Spinal cord (tissue), 10 donors: Measurements from ENCODE around the gene LILRB4. TPM values are rescaled to one million over a fixed set of nuclear protein-coding genes. Genes with fewer than 3 reads are reported as not detected.
"Not testable (repeated sequence)": the region's sequence is repeated elsewhere in the genome, so short reads cannot be mapped to it uniquely, and the experiment has no call there.

Experiments
- DNase-seq, 6 donors: peaks; one replicate each; pipeline versions ENCODE4 v3.0.0 to v3.0.0-alpha.2; 2013 to 2015; ENCODE audit warnings: low spot score in 6 of 6, low read depth in 4 of 6
- H3K27ac ChIP-seq: one replicate; pipeline ENCODE4 v1.5.1; 2013; ENCODE audit warnings: low read depth, low read length, control low read depth
- H3K27me3 ChIP-seq: one replicate; pipeline ENCODE4 v1.6.1; 2013; ENCODE audit warnings: low read length; ENCODE audit not compliant: control insufficient read depth, insufficient read depth
- H3K36me3 ChIP-seq: one replicate; pipeline ENCODE4 v1.6.1; 2013; ENCODE audit warnings: low read length; ENCODE audit not compliant: control insufficient read depth, insufficient read depth
- H3K4me1 ChIP-seq: one replicate; pipeline ENCODE4 v1.6.1; 2013; ENCODE audit warnings: low read length; ENCODE audit not compliant: control insufficient read depth, insufficient read depth
- H3K4me3 ChIP-seq: one replicate; pipeline ENCODE4 v1.5.1; 2013; ENCODE audit warnings: low read depth, low read length, control low read depth
- H3K9me3 ChIP-seq: one replicate; pipeline ENCODE4 v1.6.1; 2013; ENCODE audit warnings: low read length; ENCODE audit not compliant: control insufficient read depth, insufficient read depth
- WGBS: methylation state at CpG from one replicate; pipeline ENCODE4 v1.1.5; 2013; ENCODE audit warnings: missing lambda C conversion rate; ENCODE audit not compliant: insufficient coverage; 5-methylcytosine and 5-hydroxymethylcytosine counted together
- long read RNA-seq, 4 donors: transcript quantifications; one replicate each; lab custom pipeline, GENCODE V29; 2026
- polyA plus RNA-seq, 2 donors: library from polyadenylated mRNA; unstranded; fragments of 120-200 nt; gene quantifications; one replicate each; pipeline ENCODE4 v1.2.1, GENCODE V29; 2013; ENCODE audit not compliant: insufficient read length in 2 of 2
- total RNA-seq, 2 donors: library from RNA; depleted of rRNA in 1 of 2; stranded (reverse); fragments of 120-200 nt in 1 of 2; fragments of >200 nt in 1 of 2; gene quantifications; one replicate each; pipeline versions ENCODE4 v1.2.3 to v1.2.4, GENCODE V29; 2013 to 2014
- donor health status: healthy.

LILRB4 gene
- total RNA-seq (1 to 10 TPM; 3.5 to 4.9 TPM), polyA plus RNA-seq (10 to 100 TPM; 11.8 to 15.5 TPM)
- long read RNA-seq, donor 1, partial matches to known transcripts, result 0 of 1 reads
- long read RNA-seq, donor 1, other reads (novel, unspliced or antisense), result 0 of 1 reads
- long read RNA-seq, donor 2, partial matches to known transcripts, result 0 of 1 reads
- long read RNA-seq, donor 2, other reads (novel, unspliced or antisense), result 0 of 1 reads
- long read RNA-seq, donor 3, result 0 reads
- long read RNA-seq, donor 4, result 0 reads

DNA sequence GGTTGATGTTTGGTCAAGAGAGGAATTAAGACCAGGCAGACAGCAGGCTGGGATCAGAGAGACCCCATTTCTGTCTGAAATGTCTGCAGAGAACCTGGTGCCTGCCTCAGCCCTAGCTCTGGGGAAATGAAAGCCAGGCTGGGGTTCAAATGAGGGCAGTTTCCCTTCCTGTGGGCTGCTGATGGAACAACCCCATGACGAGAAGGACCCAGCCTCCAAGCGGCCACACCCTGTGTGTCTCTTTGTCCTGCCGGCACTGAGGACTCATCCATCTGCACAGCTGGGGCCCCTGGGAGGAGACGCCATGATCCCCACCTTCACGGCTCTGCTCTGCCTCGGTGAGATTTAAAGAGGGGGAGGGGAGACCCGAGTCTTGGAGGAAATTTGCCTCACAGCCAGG is at the start of gene LILRB4:
LILRB4 (plus strand) TSS at position 256 of the 400 bp plus-strand sequence; CDS start at position 305, 49 bp downstream.
- DNase-seq, result peak in 1 of 6 donors; percentile 4
- WGBS, result 49% methylated on average over 7 of the region's 7 CpGs
- no peak within 1 kb of the TSS for H3K27ac ChIP-seq
- no peaks in the 10 kb centered on the region for H3K36me3 ChIP-seq
- H3K4me1 ChIP-seq, result no peaks in the 10 kb centered on the region
- no peaks in the 10 kb centered on the region for H3K27me3 ChIP-seq
- no peak within 1 kb of the TSS for H3K4me3 ChIP-seq
- no peaks in the 10 kb centered on the region for H3K9me3 ChIP-seq

DNA sequence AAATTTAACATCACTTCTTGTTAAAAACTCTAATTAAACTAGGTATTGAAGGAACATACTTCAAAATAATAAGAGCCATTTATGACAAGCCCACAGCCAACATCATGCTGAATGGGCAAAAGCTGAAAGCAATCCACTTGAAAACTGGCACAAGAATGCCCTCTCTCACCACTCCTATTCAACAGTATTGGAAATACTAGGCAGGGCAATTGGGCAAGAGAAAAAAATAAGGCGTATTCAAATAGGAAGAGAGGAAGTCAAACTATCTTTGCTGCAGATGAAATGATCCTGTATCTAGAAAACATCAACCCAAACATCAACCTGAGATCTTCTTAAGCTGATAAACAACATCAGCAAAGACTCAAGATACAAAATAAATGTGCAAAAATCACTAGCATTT is 48.1 kb upstream of the LILRB4 start:
- H3K36me3 ChIP-seq, result no peaks in the 10 kb centered on the region
- no peaks in the 10 kb centered on the region for H3K4me1 ChIP-seq
- no CpG with 5 or more reads among the region's 1 CpG for WGBS
- no peak overlapping the region for H3K27ac ChIP-seq
- peaks cover 4% of the 10 kb centered on the region for H3K9me3 ChIP-seq
- DNase-seq, result no peak
- H3K4me3 ChIP-seq, result no peak overlapping the region
- H3K27me3 ChIP-seq, result no peaks in the 10 kb centered on the region

GRCh38 chr19:54616057-54616456 is 46.7 kb upstream of the LILRB4 start:
- WGBS, result 50% methylated on average over 3 of the region's 3 CpGs
- Histone ChIP-seq H3K9me3 (peaks cover 3% of the 10 kb centered on the region), H3K27ac (no peak overlapping the region), H3K4me3 (no peak overlapping the region), H3K4me1 (no peaks in the 10 kb centered on the region), H3K27me3 (no peaks in the 10 kb centered on the region), H3K36me3 (no peaks in the 10 kb centered on the region)
- no peak for DNase-seq

- Histone ChIP-seq H3K4me3 (no peak overlapping the region), H3K4me1 (no peaks in the 10 kb centered on the region), H3K27me3 (no peaks in the 10 kb centered on the region), H3K27ac (no peak overlapping the region), H3K9me3 (peaks cover 3% of the 10 kb centered on the region), H3K36me3 (no peaks in the 10 kb centered on the region)
- WGBS, result 29% methylated on average over 2 of the region's 5 CpGs
- DNase-seq, result no peak
Measured at GRCh38 chr19:54616821-54617560, 45.8 kb upstream of the LILRB4 start.

- no peaks in the 10 kb centered on the region for H3K4me1 ChIP-seq
- H3K4me3 ChIP-seq, result no peak overlapping the region
- no peaks in the 10 kb centered on the region for H3K36me3 ChIP-seq
- DNase-seq, result no peak
- no peaks in the 10 kb centered on the region for H3K27me3 ChIP-seq
- no peak overlapping the region for H3K27ac ChIP-seq
- peaks cover 1% of the 10 kb centered on the region for H3K9me3 ChIP-seq
- 60% methylated on average over 1 of the region's 4 CpGs for WGBS
Measured at GRCh38 chr19:54620464-54620863, 42.3 kb upstream of the LILRB4 start.

- no peaks in the 10 kb centered on the region for H3K27me3 ChIP-seq
- no peaks in the 10 kb centered on the region for H3K36me3 ChIP-seq
- WGBS, result no CpG with 5 or more reads among the region's 4 CpGs
- H3K27ac ChIP-seq, result no peak overlapping the region
- no peak overlapping the region for H3K4me3 ChIP-seq
- H3K4me1 ChIP-seq, result no peaks in the 10 kb centered on the region
- no peak for DNase-seq
- H3K9me3 ChIP-seq, result no peaks in the 10 kb centered on the region
Measured at GRCh38 chr19:54622431-54622830, 40.4 kb upstream of the LILRB4 start.

GRCh38 chr19:54624234-54624633 is 38.6 kb upstream of the LILRB4 start:
- not testable (repeated sequence) for DNase-seq, H3K27me3 ChIP-seq, H3K9me3 ChIP-seq, H3K36me3 ChIP-seq, H3K4me3 ChIP-seq, H3K27ac ChIP-seq, H3K4me1 ChIP-seq
- WGBS, result 80% methylated on average over 1 of the region's 10 CpGs

- WGBS, result 75% methylated on average over 8 of the region's 15 CpGs
- DNase-seq, H3K4me3 ChIP-seq, H3K36me3 ChIP-seq, H3K4me1 ChIP-seq, H3K27me3 ChIP-seq, H3K27ac ChIP-seq, H3K9me3 ChIP-seq: not testable (repeated sequence)
Measured at GRCh38 chr19:54624934-54625730, 37.7 kb upstream of the LILRB4 start.

DNA sequence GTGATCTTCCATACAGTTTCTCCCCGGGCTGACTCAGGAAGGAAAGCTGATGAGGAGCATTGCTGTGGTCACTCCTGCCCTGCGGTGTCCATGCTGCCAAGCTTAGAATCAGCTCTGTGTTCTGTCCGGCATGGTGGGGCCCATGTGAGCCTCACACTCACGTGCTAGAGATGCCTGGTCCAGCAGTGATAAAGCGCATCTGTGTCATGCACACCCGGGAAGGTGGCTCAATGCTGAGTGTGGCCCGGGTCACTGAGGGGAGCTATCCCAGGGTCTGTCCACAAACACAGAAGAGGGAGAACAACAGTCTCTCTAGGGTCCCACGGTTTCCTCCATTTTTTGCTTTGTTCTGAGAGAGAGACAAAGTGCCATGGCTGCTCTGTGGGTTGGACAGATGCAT is 36.0 kb upstream of the LILRB4 start:
- 80% methylated on average over 8 of the region's 8 CpGs for WGBS
- no peaks in the 10 kb centered on the region for H3K27me3 ChIP-seq
- no peaks in the 10 kb centered on the region for H3K36me3 ChIP-seq
- H3K4me1 ChIP-seq, result no peaks in the 10 kb centered on the region
- DNase-seq, result no peak
- H3K4me3 ChIP-seq, result no peak overlapping the region
- no peaks in the 10 kb centered on the region for H3K9me3 ChIP-seq
- H3K27ac ChIP-seq, result no peak overlapping the region
